Measurements from ENCODE around the gene KCNH1.

The KCNH1 gene

GRCh38 chr1:210882414-210883221, 251.3 kb downstream of the KCNH1 start:
- DNase-seq (ENCODE audit: low read depth in 3 of 3, low spot score in 1 of 3), result no peak

- DNase-seq (ENCODE audit: low read depth in 3 of 3, low spot score in 1 of 3), result no peak
These were observed 255.4 kb downstream of the KCNH1 start for GRCh38 chr1:210878564-210878963.

GRCh38 chr1:210876275-210876674, 257.7 kb downstream of the KCNH1 start:
- no peak for DNase-seq (ENCODE audit: low read depth in 3 of 3, low spot score in 1 of 3)

- DNase-seq (ENCODE audit: low read depth in 3 of 3, low spot score in 1 of 3), result no peak
These were observed 267.4 kb downstream of the KCNH1 start for GRCh38 chr1:210866532-210866931.

DNA sequence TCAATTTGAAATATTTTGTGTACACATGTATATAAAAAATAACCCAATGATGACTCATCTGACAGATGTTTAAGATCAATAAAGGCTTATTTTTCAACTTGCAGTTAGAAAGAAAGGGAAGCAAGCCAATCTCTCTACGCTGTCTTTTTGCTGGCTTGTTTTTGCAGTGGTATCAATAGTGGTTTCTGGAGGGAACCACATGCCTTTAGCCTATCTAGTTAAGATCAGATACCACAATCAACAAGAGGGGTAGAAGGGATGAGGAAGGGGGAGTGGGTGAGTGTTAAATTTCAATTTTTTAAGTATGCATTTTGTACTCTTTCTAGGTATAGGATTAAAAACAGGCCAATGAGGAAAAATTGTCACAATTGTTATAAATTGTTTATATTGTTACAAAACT, 276.2 kb downstream of the KCNH1 start:
- no peak for DNase-seq (ENCODE audit: low read depth in 3 of 3, low spot score in 1 of 3)

GRCh38 chr1:210857146-210857663, 276.7 kb downstream of the KCNH1 start:
- DNase-seq (ENCODE audit: low read depth in 3 of 3, low spot score in 1 of 3), result no peak

DNA sequence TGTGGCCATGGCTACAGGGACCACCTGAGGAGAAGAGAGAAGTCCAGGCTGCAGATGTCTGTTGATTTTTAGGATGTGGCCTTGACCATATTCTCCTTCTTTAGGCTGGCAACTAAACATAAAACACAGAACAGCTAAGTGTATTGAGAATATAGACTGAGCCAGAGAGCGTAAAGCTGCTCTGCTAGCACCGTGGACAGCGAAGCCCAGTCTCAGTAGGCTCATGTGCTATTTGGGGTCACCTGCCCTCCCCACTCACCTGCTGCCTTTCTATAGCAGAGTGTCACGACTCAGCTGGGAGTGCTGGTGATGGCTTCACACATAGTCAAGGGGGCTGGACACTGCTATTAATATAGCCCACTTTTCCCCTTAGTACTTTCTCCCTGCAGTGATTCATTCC, 278.5 kb downstream of the KCNH1 start:
- no peak for DNase-seq (ENCODE audit: low read depth in 3 of 3, low spot score in 1 of 3)

DNA sequence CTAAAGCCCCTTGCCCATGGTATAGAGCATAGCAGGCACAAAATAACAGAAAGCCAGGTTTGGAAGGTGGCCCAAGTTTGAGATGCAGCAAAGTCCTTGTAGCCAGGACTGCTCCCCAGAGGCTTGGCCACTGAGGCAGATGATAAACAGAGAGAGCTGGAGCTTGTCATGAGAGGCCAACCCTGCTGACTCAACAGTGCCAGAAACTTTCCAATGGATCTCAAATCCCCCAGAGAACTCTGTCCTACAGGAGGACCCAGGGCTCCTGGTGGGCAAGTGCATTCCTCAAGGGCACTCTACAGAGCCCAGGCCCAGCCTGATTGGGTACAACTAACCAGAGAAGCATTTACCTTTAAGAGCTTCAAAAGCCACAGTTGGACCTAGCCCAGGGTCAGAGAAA, 280.7 kb downstream of the KCNH1 start:
- DNase-seq (ENCODE audit: low read depth in 3 of 3, low spot score in 1 of 3), result no peak

GRCh38 chr1:210850556-210850955, 283.4 kb downstream of the KCNH1 start:
- DNase-seq (ENCODE audit: low read depth in 3 of 3, low spot score in 1 of 3), result no peak

DNA sequence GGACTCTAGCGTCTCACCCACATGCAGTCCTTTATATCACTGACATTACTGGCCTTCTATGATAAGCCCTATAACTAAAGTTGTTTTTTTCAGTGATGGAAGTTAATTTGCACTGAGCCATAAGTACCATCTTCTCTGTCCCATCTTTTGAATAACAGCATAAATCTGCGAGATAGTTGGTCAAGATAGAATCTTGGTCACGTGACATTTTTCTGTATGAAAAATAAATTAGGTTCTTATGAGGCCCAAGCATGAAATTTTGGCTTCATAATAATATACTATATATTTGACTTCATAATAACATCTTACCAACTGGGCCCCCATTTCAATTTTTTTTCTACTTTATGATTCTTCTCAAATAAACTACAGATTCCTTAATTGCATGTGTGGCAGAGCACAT, 285.5 kb downstream of the KCNH1 start:
- DNase-seq (ENCODE audit: low read depth in 3 of 3, low spot score in 1 of 3), result no peak

DNA sequence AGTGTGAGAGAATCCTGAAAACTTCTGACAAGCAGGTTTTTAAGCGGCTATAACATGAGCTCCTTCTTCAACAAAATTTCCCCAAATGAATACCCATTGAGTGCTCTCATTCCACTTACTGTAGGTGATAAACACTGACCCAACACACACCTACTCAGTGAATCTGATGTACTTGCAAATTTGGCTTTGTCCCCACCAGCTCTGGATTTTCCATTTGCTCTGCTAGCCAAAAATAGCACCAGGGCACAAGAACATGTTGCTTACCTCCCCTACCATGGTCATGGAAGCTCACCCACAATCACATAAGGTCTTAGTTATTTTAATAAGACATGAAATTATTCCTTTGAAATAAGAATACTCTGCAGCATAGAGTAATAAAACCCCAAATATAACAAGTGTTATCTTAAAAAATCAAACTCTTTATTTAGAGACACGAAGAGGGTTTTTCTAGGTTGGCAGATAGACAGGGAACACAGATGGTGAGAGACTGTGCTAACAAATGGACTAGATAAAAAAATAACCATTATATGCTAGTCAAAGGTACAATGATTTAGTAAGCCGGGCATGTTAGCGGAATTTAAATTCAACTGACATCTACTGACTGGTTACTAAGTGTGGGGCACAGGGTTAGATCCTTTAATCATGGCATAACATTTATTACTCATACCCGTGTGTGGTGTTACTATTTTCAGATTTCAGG, 291.9 kb downstream of the KCNH1 start:
- no peak for DNase-seq (ENCODE audit: low read depth in 3 of 3, low spot score in 1 of 3)

GRCh38 chr1:210830034-210831028, 303.6 kb downstream of the KCNH1 start:
- no peak for DNase-seq (ENCODE audit: low read depth in 3 of 3, low spot score in 1 of 3)

- no peak for DNase-seq (ENCODE audit: low read depth in 3 of 3, low spot score in 1 of 3)
These were observed 304.9 kb downstream of the KCNH1 start for GRCh38 chr1:210828996-210829596.

DNA sequence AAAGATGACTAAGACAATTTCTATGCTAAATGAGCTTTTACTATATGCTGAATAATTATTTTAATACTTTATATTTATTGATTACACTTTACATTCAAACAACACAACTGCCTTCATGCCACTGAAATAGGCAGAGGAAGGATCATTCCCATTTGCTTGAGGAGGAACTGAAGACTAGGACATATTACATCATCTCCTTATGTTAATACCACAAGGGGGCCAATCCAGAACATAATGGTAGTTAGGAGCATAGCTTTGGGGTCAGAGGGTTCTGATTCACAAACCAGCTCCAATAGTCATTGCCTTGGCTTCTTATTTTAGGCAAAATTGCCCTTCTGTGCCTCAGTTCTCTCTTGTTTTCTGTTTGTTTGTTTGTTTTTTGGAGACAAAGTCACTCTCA, 306.5 kb downstream of the KCNH1 start:
- DNase-seq (ENCODE audit: low read depth in 3 of 3, low spot score in 1 of 3), result no peak

DNA sequence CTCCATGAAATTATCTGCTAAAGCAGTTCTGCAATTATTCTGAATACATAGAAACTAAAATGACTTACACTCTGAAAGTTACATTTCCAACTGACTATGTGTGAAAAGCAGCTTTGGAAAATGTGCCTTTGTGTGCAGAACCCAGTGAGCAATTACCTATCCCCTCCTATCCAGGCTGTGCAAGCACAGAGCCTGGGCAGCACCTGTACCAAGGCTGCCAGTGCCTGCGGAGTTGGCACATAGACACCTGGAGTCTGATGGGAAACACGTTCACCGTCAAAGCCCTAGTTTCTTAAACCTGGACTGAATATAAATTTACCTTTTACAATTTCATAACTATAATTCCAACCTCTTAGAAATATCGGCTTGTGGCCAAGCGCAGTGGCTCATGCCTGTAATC, 307.3 kb downstream of the KCNH1 start:
- DNase-seq (ENCODE audit: low read depth in 3 of 3, low spot score in 1 of 3), result no peak

DNA sequence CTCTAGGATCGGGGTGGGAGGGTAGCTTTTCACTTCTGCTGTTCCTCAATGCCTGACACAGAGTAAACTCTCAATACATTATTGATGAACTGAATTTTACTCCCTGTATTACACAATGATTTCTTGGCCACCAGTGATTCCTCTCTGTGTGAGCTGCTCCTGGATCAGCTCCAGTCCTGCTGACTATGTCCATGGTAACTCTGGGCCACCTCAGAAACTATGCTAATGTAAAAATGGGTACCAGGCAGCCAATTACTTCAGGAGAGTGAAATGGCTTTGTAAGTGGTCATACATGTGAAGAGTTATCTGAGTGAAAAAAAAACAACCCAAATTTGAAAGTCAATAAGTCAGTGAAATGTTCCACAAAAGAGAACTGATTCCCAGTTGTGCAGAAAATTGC, 311.0 kb downstream of the KCNH1 start:
- no peak for DNase-seq (ENCODE audit: low read depth in 3 of 3, low spot score in 1 of 3)

DNA sequence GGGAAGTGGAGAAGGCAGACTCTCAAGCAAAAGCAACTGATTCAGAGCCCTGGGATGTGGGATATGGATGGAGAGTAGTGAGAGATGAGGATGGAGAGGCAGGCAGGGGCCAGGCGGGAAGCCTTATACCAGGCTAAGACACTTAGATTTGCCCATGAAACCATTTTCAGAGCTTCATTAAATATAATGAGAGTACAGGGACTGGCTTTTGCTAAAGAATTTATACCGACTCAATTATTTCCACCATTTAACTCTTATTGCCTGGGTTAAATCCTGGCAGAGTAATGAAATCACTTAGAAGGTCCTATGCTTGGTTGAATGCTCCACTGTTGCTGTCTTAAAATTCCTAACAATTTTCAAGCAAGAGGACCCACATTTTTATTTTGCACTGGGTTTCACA, 311.7 kb downstream of the KCNH1 start:
- DNase-seq (ENCODE audit: low read depth in 3 of 3, low spot score in 1 of 3), result no peak

- DNase-seq (ENCODE audit: low read depth in 3 of 3, low spot score in 1 of 3), result no peak
These were observed 312.3 kb downstream of the KCNH1 start for GRCh38 chr1:210821615-210822014.

DNA sequence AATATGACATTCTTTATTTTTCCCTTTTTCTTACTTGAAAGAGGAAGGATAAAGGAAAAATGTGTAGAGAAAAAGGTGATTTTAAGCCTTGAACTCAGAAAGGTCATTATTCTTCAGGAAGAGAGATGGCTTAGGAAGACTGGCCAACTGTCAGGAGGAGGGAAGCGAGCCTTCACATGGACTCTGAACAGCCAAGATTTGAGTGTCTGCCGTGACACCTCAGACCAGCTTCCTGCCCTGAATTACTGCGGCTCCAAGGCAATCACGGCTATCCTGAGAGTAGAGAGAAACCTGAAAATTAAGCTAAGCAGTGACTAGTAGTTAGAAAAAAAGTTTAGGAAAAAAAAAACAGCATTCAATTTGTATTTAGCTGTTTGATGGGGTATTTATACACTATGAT, 314.7 kb downstream of the KCNH1 start:
- DNase-seq (ENCODE audit: low read depth in 3 of 3, low spot score in 1 of 3), result no peak

DNA sequence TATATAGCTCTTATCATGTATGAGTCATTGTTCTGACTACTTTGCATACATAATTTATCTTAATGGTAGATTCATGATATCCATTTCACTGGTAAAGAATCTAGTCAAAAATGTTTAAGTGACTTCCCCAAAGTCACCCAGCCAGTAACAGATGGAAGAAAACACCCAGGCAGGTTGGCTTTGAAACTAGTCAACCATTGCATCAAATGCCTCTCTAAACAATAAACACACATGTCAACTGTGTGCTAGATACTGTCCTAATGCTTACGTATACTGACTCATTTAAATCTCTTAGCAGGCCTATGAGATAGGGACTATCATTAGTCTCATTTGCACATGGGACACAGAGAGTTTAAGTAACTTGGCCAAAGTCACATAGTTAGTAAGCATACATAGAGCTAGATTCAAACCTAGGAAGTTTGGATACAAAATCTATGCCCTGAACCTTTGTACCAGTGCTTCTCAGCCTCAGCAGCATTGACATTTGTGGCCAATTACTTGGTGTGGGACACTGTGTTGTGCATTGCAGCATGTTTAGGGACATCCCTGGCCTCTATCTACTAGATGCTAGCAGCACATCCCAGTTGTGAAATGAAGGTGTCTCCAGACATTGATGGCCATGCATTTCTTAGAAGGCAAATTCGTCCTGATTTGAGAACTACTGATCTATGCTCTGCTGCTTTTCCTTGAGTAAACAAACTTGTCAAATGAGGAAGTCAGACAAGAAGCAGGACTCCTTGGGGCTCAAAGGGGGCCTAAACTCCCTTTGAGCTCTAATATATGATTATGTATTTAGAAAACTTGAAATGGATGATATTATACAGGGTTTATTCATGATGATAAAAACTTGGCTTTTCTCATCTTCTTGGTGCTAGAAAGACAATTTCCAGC, 316.3 kb downstream of the KCNH1 start:
- no peak for DNase-seq (ENCODE audit: low read depth in 3 of 3, low spot score in 1 of 3)
